Activated CD8-positive, alpha-beta memory T cell treated with anti-CD3 and anti-CD28 coated beads for 36 hours (primary cell): ENCODE data around the gene ZNF664. TPM values are rescaled to one million over a fixed set of nuclear protein-coding genes. Genes with fewer than 3 reads are reported as not detected.

Experiments used
- CTCF ChIA-PET: fragments of 350-600 bp; sonication (Branson Sonifier 250); formaldehyde crosslinking; loops from one replicate; lab custom pipeline; 2021; ENCODE audit warnings: antibody characterized with exemption; lab: Charles Lee
- POLR2A ChIA-PET: fragments of 350-600 bp; sonication (Branson Sonifier 250); formaldehyde crosslinking; loops from one replicate; lab custom pipeline; 2021; ENCODE audit warnings: antibody characterized with exemption; lab: Charles Lee
- total RNA-seq, 2 experiments: library from RNA; stranded (reverse); gene quantifications; one replicate each; pipeline ENCODE4 v1.2.3, GENCODE V29; 2021

Gene ZNF664
- total RNA-seq, 2 experiments from 2014 or later = 74.6 to 75.6 TPM

DNA sequence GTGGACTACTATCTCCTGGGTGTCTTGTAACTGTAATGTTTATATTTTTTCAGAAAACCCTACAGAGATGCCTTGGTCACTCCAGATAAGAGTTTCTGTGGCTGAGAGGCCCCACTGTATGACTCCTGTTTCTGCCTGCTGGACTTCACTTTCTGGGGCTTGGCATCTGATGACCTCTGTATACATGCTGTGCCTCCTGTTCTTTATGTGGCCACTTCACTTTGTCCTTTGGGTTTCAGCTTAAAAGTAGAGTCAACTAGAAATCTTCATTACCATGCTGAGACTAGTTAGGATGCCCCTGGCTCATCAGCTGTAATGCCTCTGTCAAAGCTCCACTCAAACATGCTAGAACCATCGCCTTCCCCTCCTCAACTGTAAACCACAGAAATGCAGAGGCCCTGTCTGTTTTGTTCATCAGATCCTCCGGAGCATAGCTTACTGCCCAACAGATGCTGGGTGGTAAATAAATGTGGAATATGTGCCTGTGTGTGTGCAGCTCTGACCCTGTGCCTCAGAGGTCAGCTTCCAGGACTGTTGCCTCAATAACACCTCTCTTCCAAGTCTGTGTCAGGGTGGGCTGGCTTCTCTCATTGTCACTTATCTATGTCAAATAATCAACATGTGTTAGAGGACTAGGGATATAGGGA lies 25.5 kb downstream of the ZNF664 start:
- CTCF ChIA-PET = no interaction called here
- POLR2A ChIA-PET = no interaction called here

DNA sequence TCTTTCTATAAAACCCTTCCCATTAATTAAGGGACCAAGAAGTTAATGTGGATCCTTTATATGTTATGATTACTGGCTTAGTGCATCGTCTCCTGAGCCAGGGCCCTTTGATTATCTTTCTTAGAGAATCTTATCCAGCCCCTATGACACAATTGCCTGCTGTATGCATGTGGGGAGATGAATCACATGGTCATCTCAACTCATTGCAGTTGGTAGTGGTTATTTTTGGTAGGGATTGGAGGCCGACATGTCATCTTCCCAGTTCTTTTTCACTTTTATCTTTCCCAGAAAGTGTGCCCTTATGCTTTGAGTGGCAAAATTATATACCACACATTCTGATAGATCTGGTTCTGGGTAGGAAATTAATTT lies 26.0 kb downstream of the ZNF664 start:
- CTCF ChIA-PET = no interaction called here
- POLR2A ChIA-PET = no interaction called here

DNA sequence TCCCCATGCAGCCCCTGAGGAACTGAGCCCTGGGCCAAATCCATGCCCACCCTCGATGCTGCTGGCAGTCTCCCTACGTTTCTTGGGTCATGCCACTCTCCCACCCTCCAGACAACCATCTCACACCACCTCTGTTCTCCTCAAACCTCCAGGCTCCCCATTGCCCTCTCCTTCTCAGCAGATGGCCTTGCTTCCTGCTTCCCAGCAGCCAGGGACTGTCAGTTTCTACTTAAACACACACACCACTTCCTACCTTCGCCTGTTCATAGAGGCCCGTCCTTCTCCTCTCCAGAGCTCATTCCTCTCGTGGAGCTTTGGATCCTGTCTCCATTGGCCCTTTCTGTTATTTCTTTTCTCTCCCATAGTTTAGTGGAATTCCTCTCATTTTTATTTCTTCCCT lies 27.1 kb downstream of the ZNF664 start:
- CTCF ChIA-PET = no interaction called here
- POLR2A ChIA-PET = no interaction called here

DNA sequence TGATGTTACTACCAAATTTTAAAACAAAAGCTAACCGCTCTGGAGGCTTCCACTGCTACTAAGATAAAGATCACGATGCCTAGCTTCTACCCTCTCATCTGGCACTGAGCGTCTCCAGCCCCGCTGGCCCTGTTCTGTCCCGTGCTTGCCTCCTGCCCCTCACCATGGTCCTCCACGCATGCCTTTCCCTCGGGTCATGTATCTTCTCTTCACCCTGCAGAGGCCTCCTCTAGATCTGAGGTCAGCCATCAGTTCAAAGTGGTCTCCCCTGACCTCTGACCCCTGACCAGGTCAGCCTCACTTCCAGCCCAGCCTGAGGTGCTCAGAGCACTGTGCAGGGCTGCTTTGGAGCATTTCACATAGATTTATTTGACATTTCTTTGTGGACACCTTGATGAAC lies 28.3 kb downstream of the ZNF664 start:
- ChIA-PET CTCF (no interaction called here), POLR2A (no interaction called here)

DNA sequence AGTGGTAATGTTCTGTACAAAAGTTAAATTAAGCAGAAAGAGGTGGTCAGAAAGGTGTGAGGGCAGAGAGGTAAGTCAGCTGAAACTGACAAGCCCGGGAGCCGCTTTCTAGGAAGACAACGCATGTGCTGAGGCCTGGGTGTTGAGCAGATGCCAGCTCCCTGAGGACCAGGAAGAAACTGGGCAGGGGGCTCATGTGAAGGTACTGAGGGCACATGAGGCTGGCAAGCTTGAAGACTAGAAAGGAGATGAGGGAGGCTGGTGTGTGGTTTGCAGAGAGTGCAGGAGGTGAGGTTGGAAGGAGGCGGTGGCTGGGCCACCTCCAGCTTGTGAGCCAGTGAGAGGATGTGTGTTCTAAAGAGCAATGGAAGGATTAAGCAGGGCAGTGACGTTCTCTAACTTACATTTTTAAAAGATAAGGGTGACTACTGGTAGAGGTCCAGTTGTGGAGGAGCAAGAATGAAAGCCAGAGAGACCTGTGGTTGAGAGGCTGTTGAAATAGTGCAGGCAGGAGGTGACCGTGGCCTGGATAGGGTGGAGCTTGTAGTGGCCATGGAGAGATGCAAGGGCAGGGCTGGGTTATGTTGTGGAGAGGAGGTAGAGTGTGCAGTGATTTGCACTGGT lies 29.1 kb downstream of the ZNF664 start:
- ChIA-PET CTCF (no interaction called here), POLR2A (interaction anchor here (0.6 kb wide), 1 partner anchor 68 kb away, joined by 3 read pairs; no protein-coding TSS in a partner anchor)

DNA sequence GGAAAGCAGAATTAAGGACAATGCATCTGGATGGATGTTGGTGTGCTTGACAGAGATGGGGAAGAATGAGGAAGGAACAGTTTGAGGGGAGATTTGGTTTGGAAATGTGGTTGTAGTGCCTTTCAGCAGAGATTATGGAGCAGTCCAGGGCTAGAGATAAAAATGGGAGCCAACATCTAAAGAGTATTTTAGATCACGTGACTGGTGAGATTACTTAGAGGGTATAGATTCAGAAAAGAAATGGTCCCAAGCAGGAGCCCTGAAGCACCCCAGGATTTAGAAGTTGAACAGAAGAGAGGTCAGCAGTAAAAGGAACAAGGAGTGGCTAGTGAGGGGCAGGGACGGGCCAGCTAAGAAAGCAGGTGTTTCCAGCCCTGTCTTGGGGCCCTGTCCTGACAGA lies 29.6 kb downstream of the ZNF664 start:
- ChIA-PET POLR2A (no interaction called here), CTCF (interaction anchor here (0.8 kb wide), 1 partner anchor 98 kb away, joined by 3 read pairs; no protein-coding TSS in a partner anchor)

DNA sequence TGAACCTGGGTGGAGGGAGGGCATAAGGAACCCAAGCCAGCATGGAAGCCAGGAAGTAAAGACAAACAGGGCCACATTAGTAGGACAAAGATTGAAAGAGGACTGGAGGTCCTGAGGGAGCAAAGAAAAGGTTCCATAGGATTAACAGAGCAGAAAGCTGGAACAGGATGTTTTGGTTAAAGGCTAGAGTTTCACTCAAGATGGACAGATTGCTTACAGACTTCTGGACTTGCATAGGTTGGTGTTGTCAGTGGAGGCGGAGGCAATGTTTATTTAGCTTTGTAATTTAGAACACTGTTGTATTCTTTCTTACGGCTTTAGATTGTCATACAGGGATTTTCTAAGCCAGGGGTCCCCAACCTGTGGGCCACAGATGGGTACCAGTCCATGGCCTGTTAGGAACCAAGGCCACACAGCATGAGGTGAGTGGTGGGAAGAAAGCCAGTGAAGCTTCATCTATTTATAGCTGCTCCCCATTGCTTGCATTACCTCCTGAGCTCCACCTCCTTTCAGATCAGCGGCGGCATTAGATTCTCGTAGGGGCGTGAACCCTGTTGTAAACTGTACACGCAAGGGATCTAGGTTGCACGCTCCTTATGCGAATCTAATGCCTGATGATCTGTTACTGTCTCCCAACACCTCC lies 31.3 kb downstream of the ZNF664 start:
- CTCF ChIA-PET = interaction anchor here (1.5 kb wide), 1 partner anchor 14 kb away, joined by 3 read pairs; no protein-coding TSS in a partner anchor
- POLR2A ChIA-PET = no interaction called here

DNA sequence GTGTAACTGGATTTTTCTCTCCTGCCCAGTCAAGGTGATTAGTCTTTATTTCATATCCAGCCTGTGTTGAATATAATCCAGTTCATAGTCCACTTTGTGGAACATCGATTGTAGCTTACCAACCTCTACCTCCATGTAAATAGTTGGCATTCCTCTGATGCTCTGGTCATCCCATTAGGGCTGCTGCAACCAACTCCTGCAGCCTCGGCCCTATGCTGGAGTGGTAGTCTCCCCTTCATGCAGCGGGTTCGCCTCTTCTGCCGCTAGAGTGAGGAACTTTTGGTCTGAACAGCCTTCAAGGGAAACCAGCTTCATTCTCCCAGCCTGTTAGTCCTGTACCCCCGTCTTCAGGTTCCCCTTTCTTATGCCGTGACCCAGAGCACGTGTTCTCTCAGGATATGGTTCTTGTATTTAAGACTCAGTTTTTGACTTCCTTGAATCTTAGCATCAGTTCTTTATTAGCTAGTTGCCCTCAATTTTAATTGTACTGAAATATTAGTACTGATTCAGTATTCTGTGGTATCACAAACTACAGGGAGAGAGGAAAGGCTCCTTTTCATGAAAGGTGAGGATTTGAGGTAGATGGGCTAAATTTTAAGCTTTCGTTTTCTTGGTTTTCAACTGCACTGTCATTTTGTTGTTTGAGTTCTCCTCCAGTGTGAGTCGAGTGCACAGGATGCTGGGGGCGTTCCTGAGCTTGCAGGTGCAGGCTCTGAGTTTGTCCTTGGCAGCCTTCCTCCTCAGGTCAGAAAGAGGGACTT lies 33.2 kb downstream of the ZNF664 start:
- ChIA-PET POLR2A (no interaction called here), CTCF (interaction anchor here (0.5 to 1.5 kb wide), 2 partner anchors 16 to 742 kb away, joined by 3 to 4 read pairs; no protein-coding TSS in a partner anchor)

DNA sequence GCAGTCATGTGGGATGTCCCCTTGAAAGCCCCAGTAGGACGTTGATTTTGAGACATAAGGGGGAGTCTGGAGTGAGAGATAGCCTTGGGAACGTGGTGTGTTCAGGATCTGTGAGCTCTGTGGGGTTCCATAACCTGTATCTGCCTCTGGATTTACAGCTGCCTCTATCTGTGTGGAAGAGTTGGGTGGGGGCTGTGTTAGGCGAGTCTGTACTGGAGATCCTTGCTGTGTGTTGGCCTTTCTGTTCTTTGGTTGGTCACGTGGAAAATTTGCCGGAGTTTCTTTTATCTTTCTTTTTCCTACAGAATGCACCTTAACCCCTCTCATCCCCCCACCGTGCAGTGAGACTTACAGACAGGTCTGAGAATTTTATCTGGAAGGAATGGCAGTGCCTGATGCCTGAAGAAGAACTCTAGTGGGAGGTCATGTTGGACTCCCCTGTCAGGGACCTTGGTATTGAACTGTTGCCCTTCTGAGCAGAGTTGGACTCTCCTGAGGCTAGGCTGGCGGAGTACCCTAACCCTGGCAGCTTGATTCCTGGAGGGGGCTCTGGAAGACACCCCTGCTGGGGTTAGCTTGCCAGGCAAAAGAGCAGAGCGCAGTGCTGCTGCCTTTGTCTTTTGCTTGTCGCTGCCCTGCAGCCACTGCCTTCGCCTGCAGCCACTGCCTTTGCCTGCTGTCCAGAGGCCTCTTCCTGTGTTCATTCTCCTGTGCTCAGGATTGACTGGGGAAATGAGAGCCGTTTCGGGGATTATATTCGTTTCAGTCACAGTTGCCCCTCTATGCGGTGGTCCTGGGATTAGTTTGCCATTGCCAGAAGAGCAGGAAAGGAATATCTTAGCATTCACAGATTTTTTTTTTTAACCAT lies 34.1 kb downstream of the ZNF664 start:
- CTCF ChIA-PET = interaction anchor here (0.8 kb wide), 1 partner anchor 11 kb away, joined by 3 read pairs; no protein-coding TSS in a partner anchor
- POLR2A ChIA-PET = no interaction called here

DNA sequence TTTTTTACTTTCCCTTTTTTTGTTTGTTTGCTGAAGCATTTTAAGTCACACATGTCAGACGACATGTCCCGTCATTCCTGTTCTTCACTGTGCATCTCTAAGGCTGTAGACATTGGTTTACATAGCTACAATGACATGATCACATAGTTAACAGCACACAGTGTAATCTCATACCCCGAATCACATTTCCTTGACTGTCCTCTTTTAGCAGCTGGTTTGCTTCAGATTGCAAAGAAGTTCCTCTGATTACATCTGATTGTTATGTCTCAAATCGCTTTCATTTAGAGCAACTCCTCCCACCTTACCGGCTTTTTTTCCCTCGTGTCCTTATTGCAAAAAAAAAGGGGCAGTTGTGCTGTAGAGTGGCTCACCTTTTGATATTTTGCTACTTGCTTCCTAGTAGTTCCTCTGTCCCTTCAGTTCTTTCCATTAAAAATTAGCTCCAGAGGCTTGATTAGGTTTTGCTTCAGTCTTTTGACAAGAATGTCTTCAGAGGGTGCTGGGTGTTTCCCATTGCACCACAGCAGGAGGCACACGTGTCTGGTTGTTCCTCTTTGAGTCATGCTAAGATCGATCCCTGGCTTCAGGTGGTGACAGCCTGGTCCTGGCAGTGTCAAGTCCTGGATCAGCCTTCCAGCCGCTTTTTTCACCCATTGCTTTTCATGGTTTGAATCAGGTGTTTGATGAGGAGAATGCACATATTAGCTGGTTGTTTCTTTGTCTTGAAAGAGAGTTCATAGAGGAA lies 35.0 kb downstream of the ZNF664 start:
- POLR2A ChIA-PET = no interaction called here
- CTCF ChIA-PET = interaction anchor here (0.8 kb wide), 1 partner anchor 12 kb away, joined by 3 read pairs; no protein-coding TSS in a partner anchor

DNA sequence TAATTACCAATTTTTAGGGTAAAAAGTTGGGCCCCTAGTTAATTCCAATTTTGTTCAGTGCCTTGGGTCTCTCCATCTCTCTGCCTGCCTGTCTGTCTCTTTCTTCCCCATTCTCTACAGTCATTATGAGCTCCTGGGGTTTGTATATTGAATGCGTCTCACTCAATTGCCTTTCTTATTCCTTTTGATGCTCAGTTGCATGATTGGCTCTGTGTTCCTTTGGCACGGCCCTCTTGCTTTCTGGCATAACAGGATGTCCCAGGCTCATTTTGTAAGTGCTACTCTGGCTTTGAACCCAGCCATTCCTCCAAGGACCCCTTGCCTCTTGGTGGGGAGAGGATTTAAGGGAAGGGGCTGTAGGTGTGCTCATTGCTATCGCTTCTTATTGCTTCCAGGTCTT lies 35.6 kb downstream of the ZNF664 start:
- CTCF ChIA-PET = no interaction called here
- POLR2A ChIA-PET = no interaction called here

DNA sequence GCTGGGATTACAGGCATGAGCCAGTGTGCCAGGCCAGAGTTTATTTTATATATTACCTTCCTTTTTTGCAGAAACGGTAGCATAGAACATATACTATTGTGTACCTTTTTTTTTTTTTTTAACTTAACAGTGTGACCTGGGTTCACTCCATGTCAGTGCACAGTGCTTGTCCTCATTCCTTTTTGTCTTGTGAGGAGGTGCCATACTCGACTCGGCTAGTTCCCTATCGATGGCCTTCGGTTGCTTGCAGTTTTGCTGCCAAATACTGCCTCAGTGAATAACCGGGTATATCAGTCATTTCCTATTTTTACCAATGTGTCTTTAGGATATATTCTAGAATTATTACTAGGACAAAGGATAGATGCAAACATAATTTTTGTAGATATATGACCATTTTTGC lies 36.8 kb downstream of the ZNF664 start:
- CTCF ChIA-PET = no interaction called here
- POLR2A ChIA-PET = no interaction called here

DNA sequence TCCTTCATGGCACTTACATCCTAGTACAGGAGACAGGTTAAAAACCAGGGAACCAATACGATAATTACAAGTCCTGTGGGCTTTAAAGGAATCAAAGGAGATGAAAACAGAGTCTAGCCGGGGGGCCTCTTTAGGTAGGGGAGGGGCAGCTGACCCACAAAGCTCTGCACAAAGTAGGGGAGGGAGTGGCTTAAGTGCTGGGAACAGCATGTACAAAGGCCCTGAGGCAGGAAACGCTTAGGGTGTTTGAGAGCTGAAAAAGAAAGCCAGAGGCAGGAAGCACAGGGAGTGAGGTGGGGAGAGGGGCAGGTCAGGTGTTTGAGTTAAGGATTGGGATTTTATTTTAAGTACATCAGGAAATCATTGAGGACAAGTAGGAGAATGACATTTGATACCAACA lies 37.7 kb downstream of the ZNF664 start:
- ChIA-PET CTCF (no interaction called here), POLR2A (no interaction called here)

DNA sequence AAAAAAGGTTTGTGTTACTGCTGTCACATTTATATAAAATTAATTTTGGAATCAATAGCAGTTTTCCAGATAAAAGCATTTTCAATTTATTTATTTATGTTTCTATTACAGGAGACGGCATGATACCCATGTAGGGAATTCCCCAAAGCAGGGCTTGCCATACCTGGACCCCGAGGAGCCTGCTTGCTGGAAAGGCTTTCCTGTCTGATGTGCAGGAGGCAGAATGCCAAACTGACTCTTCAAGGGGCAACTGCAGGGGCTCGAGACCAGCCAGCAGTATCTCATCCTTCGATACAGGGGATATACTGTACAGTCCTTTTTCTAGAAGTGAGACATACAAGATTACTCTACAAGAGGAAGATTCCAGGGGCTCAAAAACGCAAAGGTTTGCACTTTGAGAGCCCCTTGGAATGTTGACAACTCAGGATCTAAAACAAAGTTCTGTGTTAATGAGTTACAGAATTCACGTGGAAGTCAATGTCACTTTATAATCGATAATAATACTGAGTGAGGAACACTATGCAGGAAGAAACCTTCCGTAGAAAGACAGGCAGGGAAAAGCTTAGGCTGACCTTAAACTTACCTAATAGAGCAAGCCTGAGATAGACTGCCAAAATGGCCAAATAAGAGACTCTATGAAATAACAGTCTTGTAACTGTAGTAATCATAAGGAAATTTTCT lies 38.6 kb downstream of the ZNF664 start:
- ChIA-PET CTCF (no interaction called here), POLR2A (interaction anchor here (0.6 kb wide), 1 partner anchor 539 kb away, joined by 3 read pairs; no protein-coding TSS in a partner anchor)

DNA sequence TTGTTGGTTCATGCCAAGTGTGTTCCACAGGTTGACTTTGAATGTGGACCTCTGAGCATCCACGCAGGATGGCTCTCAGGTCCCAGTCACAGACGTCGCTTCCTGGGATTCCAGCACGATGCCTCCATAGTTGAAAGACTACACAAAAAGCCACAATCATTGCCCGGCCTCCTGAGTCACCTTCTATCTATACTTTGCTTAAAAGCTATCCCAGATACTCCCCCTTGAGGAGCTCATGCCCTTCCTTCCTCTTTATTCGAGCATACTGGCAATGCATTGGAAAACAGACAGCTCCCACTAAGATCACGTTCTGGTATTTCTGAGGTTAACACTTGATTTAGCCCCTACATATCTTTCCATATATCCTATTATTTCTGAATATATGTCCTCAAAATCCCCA lies 40.1 kb downstream of the ZNF664 start:
- ChIA-PET POLR2A (no interaction called here), CTCF (no interaction called here)

DNA sequence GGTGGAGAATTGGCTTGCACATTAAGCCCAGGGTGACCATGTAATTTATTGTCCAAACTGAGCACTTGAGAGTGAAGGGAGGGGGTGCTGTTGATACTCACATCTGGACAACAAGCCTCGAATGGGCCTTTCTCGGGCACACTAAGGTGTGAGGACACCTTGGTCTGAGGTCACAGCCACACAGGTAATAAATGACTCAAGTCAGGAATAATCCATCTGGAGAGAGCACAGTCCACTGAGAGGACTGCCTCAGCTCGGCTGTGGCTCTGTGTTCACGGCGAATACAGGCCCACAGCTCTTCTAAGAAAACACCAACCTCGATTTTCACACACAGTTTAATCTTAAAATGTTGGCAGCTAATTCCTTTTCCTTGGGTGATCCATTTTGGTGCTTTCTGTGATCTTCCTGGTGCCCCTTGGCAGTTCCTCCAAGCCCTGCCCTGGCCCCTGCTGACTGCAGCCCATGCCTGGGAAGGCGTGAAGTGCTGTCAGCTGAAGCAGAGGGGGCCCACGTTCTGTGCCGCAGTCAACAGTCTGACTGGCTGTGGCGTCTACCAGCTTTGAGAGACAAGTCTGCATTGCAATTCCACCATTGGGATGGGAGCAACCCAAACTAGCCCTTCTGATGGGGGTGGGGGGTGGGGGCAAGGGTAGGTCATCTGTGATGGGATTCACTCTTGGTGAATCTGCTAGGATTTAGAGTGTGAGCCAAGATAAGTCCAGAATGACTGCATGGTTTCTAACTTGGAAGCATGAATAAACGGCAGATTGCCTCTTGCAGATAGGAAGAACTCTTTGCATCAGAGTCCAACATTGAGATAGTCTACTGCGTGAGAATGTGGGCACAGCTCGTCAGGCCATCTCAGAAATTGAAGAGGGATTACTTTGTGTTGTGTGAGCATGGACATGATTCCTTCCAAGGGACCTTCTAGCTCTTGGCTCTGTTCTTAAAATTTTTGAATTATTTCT lies 42.8 kb downstream of the ZNF664 start:
- POLR2A ChIA-PET = no interaction called here
- CTCF ChIA-PET = no interaction called here

DNA sequence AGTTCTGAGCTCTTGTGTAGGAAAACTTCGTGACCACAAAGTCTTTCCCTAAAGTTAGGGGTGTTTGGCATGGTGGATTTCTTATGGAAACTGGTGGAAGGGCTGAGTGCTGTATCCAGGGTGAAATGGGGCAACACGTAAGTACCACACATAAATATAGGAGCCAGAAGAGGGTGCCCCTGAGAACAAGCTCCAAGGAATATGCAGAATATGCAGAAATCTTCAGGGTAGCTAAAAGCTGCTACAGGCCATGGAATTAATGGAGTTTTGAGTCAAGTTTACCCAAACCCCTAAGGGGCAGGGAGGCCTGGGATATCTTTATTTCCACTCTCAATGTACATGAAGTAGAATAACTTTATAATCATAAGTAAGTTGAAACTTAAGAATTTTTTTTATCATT lies 44.0 kb downstream of the ZNF664 start:
- ChIA-PET POLR2A (no interaction called here), CTCF (no interaction called here)
